Activated naive CD8-positive, alpha-beta T cell treated with anti-CD3 and anti-CD28 coated beads, Interleukin-2, amount 10 ng/mL, durations not matched to agents 7 days and 5 days (primary cell): Measurements from ENCODE around the gene ERP44. TPM values are rescaled to one million over a fixed set of nuclear protein-coding genes. Genes with fewer than 3 reads are reported as not detected.
"Not testable (repeated sequence)": the region's sequence is repeated elsewhere in the genome, so short reads cannot be mapped to it uniquely, and the experiment has no call there.

Experiments
- ATAC-seq: fragments of 150-1000 bp; cut with Tn5 transposase; one replicate; pipeline ENCODE4 v1.10.0; 2021; ENCODE audit warnings: low read depth, moderate library complexity
- POLR2A ChIA-PET: fragments of 350-600 bp; sonication (Branson Sonifier 250); formaldehyde crosslinking; loops from one replicate; lab custom pipeline; 2021; ENCODE audit warnings: antibody characterized with exemption; lab: Charles Lee
- DNase-seq: peaks from one replicate; pipeline ENCODE4 v3.0.0; 2021
- H3K27ac Mint-ChIP-seq: one replicate; pipeline ENCODE4 v1.8.0; 2022; ENCODE audit warnings: mild to moderate bottlenecking, mixed read lengths
- H3K27me3 Mint-ChIP-seq: one replicate; pipeline ENCODE4 v1.8.0; 2022; ENCODE audit warnings: mild to moderate bottlenecking, moderate library complexity, mixed read lengths
- H3K36me3 Mint-ChIP-seq: one replicate; pipeline ENCODE4 v1.8.0; 2021; ENCODE audit warnings: mild to moderate bottlenecking, mixed read lengths
- H3K4me1 Mint-ChIP-seq: one replicate; pipeline ENCODE4 v1.8.0; 2021; ENCODE audit warnings: mixed read lengths
- H3K4me3 Mint-ChIP-seq: one replicate; pipeline ENCODE4 v1.8.0; 2022; ENCODE audit warnings: mild to moderate bottlenecking, moderate library complexity, mixed read lengths
- H3K9me3 Mint-ChIP-seq: one replicate; pipeline ENCODE4 v1.8.0; 2021; ENCODE audit warnings: mixed read lengths
- total RNA-seq, 2 experiments: library from RNA; stranded (reverse); gene quantifications; one replicate each; pipeline ENCODE4 v1.2.3, GENCODE V29; 2021

ERP44 gene
- total RNA-seq, 2 experiments from 2014 or later, result 14.4 to 15.2 TPM

- DNase-seq (no peak), ATAC-seq (no peak)
- no peak overlapping the region for H3K4me3 Mint-ChIP-seq
- peaks cover 11% of the 10 kb centered on the region for H3K36me3 Mint-ChIP-seq
- H3K27ac Mint-ChIP-seq, result no peak overlapping the region
- peaks cover 1% of the 10 kb centered on the region for H3K4me1 Mint-ChIP-seq
- peaks cover 2% of the 10 kb centered on the region for H3K9me3 Mint-ChIP-seq
- POLR2A ChIA-PET, result interaction anchor here (0.6 kb wide), 1 partner anchor 187 kb away, joined by 3 read pairs; no protein-coding TSS in a partner anchor
- no peaks in the 10 kb centered on the region for H3K27me3 Mint-ChIP-seq
Observed at GRCh38 chr9:100011062-100011681, 87.6 kb downstream of the ERP44 start.

- ATAC-seq, result no peak
Observed at GRCh38 chr9:99999797-100000196, 99.0 kb downstream of the ERP44 start.

GRCh38 chr9:99998866-99999265 lies 99.9 kb downstream of the ERP44 start:
- Mint-ChIP-seq H3K36me3 (peaks cover 48% of the 10 kb centered on the region), H3K4me3 (no peak overlapping the region), H3K27ac (no peak overlapping the region), H3K27me3 (no peaks in the 10 kb centered on the region), H3K4me1 (no peaks in the 10 kb centered on the region), H3K9me3 (peaks cover 2% of the 10 kb centered on the region)
- POLR2A ChIA-PET, result interaction anchor here (0.7 kb wide), 1 partner anchor 92 kb away, joined by 3 read pairs; no protein-coding TSS in a partner anchor
- no peak for ATAC-seq
- no peak for DNase-seq

More at GRCh38 chr9:99999797-100000196, 99.0 kb downstream of the ERP44 start:
- DNase-seq, result no peak
- no peak overlapping the region for H3K27ac Mint-ChIP-seq
- H3K36me3 Mint-ChIP-seq, result peaks cover 46% of the 10 kb centered on the region
- H3K9me3 Mint-ChIP-seq, result peaks cover 4% of the 10 kb centered on the region
- H3K4me3 Mint-ChIP-seq, result no peak overlapping the region
- POLR2A ChIA-PET, result no interaction called here
- no peaks in the 10 kb centered on the region for H3K27me3 Mint-ChIP-seq
- no peaks in the 10 kb centered on the region for H3K4me1 Mint-ChIP-seq

- no peaks in the 10 kb centered on the region for H3K4me1 Mint-ChIP-seq
- ATAC-seq, result no peak
- POLR2A ChIA-PET, result interaction anchor here (0.7 kb wide), 1 partner anchor 91 kb away, joined by 3 read pairs; no protein-coding TSS in a partner anchor
- H3K27me3 Mint-ChIP-seq, result no peaks in the 10 kb centered on the region
- H3K36me3 Mint-ChIP-seq, result peaks cover 46% of the 10 kb centered on the region
- no peak for DNase-seq
- no peak overlapping the region for H3K27ac Mint-ChIP-seq
- peaks cover 4% of the 10 kb centered on the region for H3K9me3 Mint-ChIP-seq
- H3K4me3 Mint-ChIP-seq, result no peak overlapping the region
Observed at GRCh38 chr9:99998266-99998665, 100.5 kb downstream of the ERP44 start.

- H3K27me3 Mint-ChIP-seq, POLR2A ChIA-PET, H3K4me3 Mint-ChIP-seq: not testable (repeated sequence)
Observed at GRCh38 chr9:99990508-99990907, 108.3 kb downstream of the ERP44 start.

GRCh38 chr9:99986642-99987041 lies 112.2 kb downstream of the ERP44 start:
- Mint-ChIP-seq H3K4me3 (no peak overlapping the region), H3K9me3 (peaks cover 15% of the 10 kb centered on the region), H3K36me3 (peaks cover 31% of the 10 kb centered on the region), H3K27ac (no peak overlapping the region), H3K27me3 (no peaks in the 10 kb centered on the region), H3K4me1 (no peaks in the 10 kb centered on the region)
- DNase-seq (no peak), ATAC-seq (no peak)
- POLR2A ChIA-PET, result no interaction called here

More at GRCh38 chr9:99990508-99990907, 108.3 kb downstream of the ERP44 start:
- not testable (repeated sequence) for H3K4me1 Mint-ChIP-seq, ATAC-seq, H3K27ac Mint-ChIP-seq, DNase-seq
- peaks cover 45% of the 10 kb centered on the region for H3K36me3 Mint-ChIP-seq
- H3K9me3 Mint-ChIP-seq, result peaks cover 20% of the 10 kb centered on the region

GRCh38 chr9:99980598-99980997 lies 118.2 kb downstream of the ERP44 start:
- no peak overlapping the region for H3K4me3 Mint-ChIP-seq
- peaks cover 2% of the 10 kb centered on the region for H3K36me3 Mint-ChIP-seq
- POLR2A ChIA-PET, result no interaction called here
- H3K27me3 Mint-ChIP-seq, result no peaks in the 10 kb centered on the region
- ATAC-seq, result no peak
- no peak overlapping the region for H3K27ac Mint-ChIP-seq
- no peak for DNase-seq
- H3K4me1 Mint-ChIP-seq, result no peaks in the 10 kb centered on the region
- no peaks in the 10 kb centered on the region for H3K9me3 Mint-ChIP-seq

GRCh38 chr9:99978221-99978620 lies 120.6 kb downstream of the ERP44 start:
- DNase-seq (no peak), ATAC-seq (no peak)
- POLR2A ChIA-PET, result no interaction called here
- H3K36me3 Mint-ChIP-seq, result peaks cover 2% of the 10 kb centered on the region
- H3K4me3 Mint-ChIP-seq, result no peak overlapping the region
- no peaks in the 10 kb centered on the region for H3K27me3 Mint-ChIP-seq
- H3K4me1 Mint-ChIP-seq, result no peaks in the 10 kb centered on the region
- H3K27ac Mint-ChIP-seq, result no peak overlapping the region
- H3K9me3 Mint-ChIP-seq, result no peaks in the 10 kb centered on the region

- no peaks in the 10 kb centered on the region for H3K27me3 Mint-ChIP-seq
- no peak overlapping the region for H3K27ac Mint-ChIP-seq
- no peaks in the 10 kb centered on the region for H3K9me3 Mint-ChIP-seq
- no peak for DNase-seq
- no peak for ATAC-seq
- no peak overlapping the region for H3K4me3 Mint-ChIP-seq
- POLR2A ChIA-PET, result no interaction called here
- H3K4me1 Mint-ChIP-seq, result no peaks in the 10 kb centered on the region
- peaks cover 2% of the 10 kb centered on the region for H3K36me3 Mint-ChIP-seq
Observed at GRCh38 chr9:99977033-99977792, 121.6 kb downstream of the ERP44 start.

- H3K9me3 Mint-ChIP-seq, result no peaks in the 10 kb centered on the region
- no peak overlapping the region for H3K4me3 Mint-ChIP-seq
- no peaks in the 10 kb centered on the region for H3K27me3 Mint-ChIP-seq
- DNase-seq (no peak), ATAC-seq (no peak)
- H3K36me3 Mint-ChIP-seq, result peaks cover 16% of the 10 kb centered on the region
- no peak overlapping the region for H3K27ac Mint-ChIP-seq
- POLR2A ChIA-PET, result no interaction called here
- H3K4me1 Mint-ChIP-seq, result no peaks in the 10 kb centered on the region
Observed at GRCh38 chr9:99973455-99973854, 125.3 kb downstream of the ERP44 start.

GRCh38 chr9:99971410-99971809 lies 127.4 kb downstream of the ERP44 start:
- Mint-ChIP-seq H3K27ac (no peak overlapping the region), H3K27me3 (no peaks in the 10 kb centered on the region), H3K4me1 (no peaks in the 10 kb centered on the region), H3K4me3 (no peak overlapping the region), H3K36me3 (peaks cover 29% of the 10 kb centered on the region), H3K9me3 (no peaks in the 10 kb centered on the region)
- POLR2A ChIA-PET, result no interaction called here
- DNase-seq (no peak), ATAC-seq (no peak)

GRCh38 chr9:99970481-99970880 lies 128.3 kb downstream of the ERP44 start:
- Mint-ChIP-seq H3K4me1 (no peaks in the 10 kb centered on the region), H3K36me3 (peaks cover 29% of the 10 kb centered on the region), H3K27me3 (no peaks in the 10 kb centered on the region), H3K9me3 (no peaks in the 10 kb centered on the region), H3K27ac (no peak overlapping the region), H3K4me3 (no peak overlapping the region)
- DNase-seq (no peak), ATAC-seq (no peak)
- POLR2A ChIA-PET, result no interaction called here

- Mint-ChIP-seq H3K4me1 (no peaks in the 10 kb centered on the region), H3K4me3 (no peak overlapping the region), H3K27ac (no peak overlapping the region), H3K36me3 (peaks cover 32% of the 10 kb centered on the region), H3K27me3 (no peaks in the 10 kb centered on the region), H3K9me3 (no peaks in the 10 kb centered on the region)
- no peak for ATAC-seq
- POLR2A ChIA-PET, result no interaction called here
- no peak for DNase-seq
Observed at GRCh38 chr9:99967457-99967856, 131.3 kb downstream of the ERP44 start.

- H3K4me1 Mint-ChIP-seq, result no peaks in the 10 kb centered on the region
- no peaks in the 10 kb centered on the region for H3K9me3 Mint-ChIP-seq
- H3K4me3 Mint-ChIP-seq, result no peak overlapping the region
- no peak overlapping the region for H3K27ac Mint-ChIP-seq
- ATAC-seq (no peak), DNase-seq (no peak)
- H3K36me3 Mint-ChIP-seq, result peaks cover 32% of the 10 kb centered on the region
- H3K27me3 Mint-ChIP-seq, result no peaks in the 10 kb centered on the region
- POLR2A ChIA-PET, result no interaction called here
Observed at GRCh38 chr9:99966716-99967115, 132.1 kb downstream of the ERP44 start.
